ENCODE data around the gene DDI1. TPM values are rescaled to one million over a fixed set of nuclear protein-coding genes. Genes with fewer than 3 reads are reported as not detected.

Gene DDI1
- total RNA-seq, 4 donors from 2014 or later = not detected

DNA sequence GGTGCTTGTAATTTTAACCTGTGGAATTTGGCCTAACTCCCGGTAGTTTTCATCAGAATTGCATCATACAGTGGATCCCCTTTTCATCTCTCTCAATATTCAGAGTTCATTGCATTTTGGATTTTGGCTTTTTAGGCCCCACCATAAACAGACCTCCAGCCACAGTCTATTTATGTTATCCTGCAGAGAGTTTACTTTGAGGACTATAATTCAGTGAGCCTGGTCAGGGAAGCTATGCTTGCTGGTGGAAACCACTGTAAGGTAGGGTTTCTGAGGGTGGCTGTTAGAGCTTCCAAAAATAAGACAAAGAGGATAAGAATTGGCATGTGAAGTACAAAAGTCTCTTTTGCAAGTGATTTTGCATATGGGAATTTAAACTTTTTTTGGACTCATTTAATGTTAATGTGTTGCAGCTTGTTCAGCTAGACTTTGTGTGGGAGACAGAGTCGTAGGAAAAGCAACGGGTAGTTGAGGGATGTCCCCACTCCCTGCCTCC lies 34.8 kb upstream of the DDI1 start:
- no peak for DNase-seq
- peaks cover 0 to 63% (median 0%) of the 10 kb centered on the region in 4 donors for H3K27me3 ChIP-seq
- no peak overlapping the region for H3K4me3 ChIP-seq
- intact Hi-C loops (cut with DNase I) = no loop called here
- H3K4me1 ChIP-seq = peaks cover 0 to 4% (median 0%) of the 10 kb centered on the region in 3 donors
- H3K36me3 ChIP-seq = no peaks in the 10 kb centered on the region
- no peaks in the 10 kb centered on the region for H3K9me3 ChIP-seq
- WGBS, 2 donors = 46 to 69% methylated on average over 3 of the region's 3 CpGs
- TF ChIP-seq POLR2A (IDR thresholded peaks at IDR 0.05) = no peak
- TF ChIP-seq, protein P1, sequence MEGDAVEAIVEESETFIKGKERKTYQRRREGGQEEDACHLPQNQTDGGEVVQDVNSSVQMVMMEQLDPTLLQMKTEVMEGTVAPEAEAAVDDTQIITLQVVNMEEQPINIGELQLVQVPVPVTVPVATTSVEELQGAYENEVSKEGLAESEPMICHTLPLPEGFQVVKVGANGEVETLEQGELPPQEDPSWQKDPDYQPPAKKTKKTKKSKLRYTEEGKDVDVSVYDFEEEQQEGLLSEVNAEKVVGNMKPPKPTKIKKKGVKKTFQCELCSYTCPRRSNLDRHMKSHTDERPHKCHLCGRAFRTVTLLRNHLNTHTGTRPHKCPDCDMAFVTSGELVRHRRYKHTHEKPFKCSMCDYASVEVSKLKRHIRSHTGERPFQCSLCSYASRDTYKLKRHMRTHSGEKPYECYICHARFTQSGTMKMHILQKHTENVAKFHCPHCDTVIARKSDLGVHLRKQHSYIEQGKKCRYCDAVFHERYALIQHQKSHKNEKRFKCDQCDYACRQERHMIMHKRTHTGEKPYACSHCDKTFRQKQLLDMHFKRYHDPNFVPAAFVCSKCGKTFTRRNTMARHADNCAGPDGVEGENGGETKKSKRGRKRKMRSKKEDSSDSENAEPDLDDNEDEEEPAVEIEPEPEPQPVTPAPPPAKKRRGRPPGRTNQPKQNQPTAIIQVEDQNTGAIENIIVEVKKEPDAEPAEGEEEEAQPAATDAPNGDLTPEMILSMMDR (IDR thresholded peaks at IDR 0.05) = no peak
- no peak overlapping the region for H3K27ac ChIP-seq

DNA sequence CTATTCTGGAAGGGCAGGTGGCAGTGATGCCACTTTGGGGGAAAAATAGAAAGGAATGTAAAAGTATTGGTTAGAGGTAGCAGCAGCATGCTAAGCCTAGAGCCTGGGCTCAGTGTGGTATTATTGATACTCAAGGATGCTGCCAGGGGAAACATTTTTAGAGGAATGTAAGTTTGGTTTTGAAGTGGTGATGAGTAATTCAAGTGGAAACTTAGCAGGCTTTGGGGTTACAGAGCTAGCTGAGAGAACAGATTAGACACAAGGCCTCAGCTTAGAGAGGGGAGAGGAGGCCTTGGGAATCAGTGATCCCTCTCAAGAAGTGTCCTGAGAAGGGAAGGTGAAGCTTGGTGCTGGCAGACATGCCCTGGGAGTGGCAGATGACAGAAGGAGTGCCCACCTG lies 32.9 kb upstream of the DDI1 start:
- no peak for TF ChIP-seq POLR2A (IDR thresholded peaks at IDR 0.05)
- TF ChIP-seq, protein P1 (IDR thresholded peaks at IDR 0.05) = no peak
- peaks cover 0 to 68% (median 0%) of the 10 kb centered on the region in 4 donors for H3K27me3 ChIP-seq
- no peak overlapping the region for H3K4me3 ChIP-seq
- no peaks in the 10 kb centered on the region for H3K9me3 ChIP-seq
- DNase-seq = no peak
- no peak overlapping the region for H3K27ac ChIP-seq
- intact Hi-C loops (cut with DNase I) = no loop called here
- H3K4me1 ChIP-seq = peaks cover 0 to 4% (median 0%) of the 10 kb centered on the region in 3 donors
- H3K36me3 ChIP-seq = no peaks in the 10 kb centered on the region

DNA sequence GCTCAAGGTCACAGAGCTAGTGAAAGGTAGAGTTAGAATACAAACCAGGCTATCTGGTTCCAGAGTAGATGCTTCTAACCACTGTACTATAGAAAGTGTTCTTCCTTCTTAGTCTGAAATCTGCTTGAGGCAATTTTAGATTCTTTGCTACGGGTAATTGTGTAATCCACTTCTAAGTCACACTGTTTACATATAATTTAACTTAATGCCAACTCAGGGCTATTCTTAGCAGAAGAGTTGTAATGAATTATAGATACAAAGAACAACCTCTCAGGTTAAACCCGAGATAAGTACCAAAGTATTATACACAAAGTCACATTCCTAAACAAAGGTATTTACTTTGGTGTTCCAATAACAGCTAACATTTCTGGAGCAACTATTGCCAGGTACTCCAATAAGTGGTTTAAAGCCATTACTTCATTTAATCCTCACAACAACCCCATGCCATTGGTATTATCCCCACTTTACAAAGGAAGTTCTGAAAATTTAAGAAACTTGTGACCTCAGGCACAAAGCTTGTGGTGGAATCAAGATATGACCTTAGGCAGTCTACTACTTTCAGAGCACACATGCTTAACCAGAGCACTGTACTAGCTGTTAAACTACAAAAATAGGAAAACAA lies 31.1 kb upstream of the DDI1 start:
- no peak for DNase-seq
- intact Hi-C loops (cut with DNase I) = no loop called here
- Histone ChIP-seq H3K4me3 (no peak overlapping the region), H3K4me1 (peaks cover 0 to 4% (median 0%) of the 10 kb centered on the region in 3 donors), H3K27me3 (peaks cover 0 to 66% (median 0%) of the 10 kb centered on the region in 4 donors), H3K27ac (no peak overlapping the region), H3K36me3 (no peaks in the 10 kb centered on the region), H3K9me3 (no peaks in the 10 kb centered on the region)
- 25 to 32% methylated on average over 2 of the region's 2 CpGs for WGBS, 2 donors
- TF ChIP-seq POLR2A (IDR thresholded peaks at IDR 0.05) = no peak
- TF ChIP-seq, protein P1 (IDR thresholded peaks at IDR 0.05) = no peak

DNA sequence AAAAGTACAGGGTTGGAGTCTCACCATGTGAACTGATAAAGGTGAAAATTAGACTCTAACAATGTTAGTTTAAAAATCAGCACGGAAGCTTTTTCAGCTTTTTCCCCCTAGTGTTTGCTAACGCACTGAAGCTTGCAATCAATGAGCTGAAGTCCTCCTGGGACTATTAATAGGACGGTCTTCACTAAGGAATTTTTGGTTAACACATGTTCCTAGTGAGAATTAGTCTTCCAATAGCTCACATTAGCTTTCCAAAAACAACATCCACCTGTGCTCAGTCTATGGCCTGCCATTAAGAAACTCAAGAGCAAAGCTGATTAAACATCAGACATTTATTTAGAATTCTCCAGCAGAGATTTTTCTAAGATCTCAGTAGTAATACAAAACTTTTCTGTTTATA lies 26.7 kb upstream of the DDI1 start:
- H3K36me3 ChIP-seq = no peaks in the 10 kb centered on the region
- H3K4me3 ChIP-seq = no peak overlapping the region
- TF ChIP-seq, protein P1 (IDR thresholded peaks at IDR 0.05) = no peak
- TF ChIP-seq POLR2A (IDR thresholded peaks at IDR 0.05) = no peak
- DNase-seq = no peak
- H3K27me3 ChIP-seq = peaks cover 0 to 41% (median 0%) of the 10 kb centered on the region in 4 donors
- intact Hi-C loops (cut with DNase I) = no loop called here
- H3K4me1 ChIP-seq = peaks cover 0 to 4% (median 0%) of the 10 kb centered on the region in 3 donors
- WGBS, 2 donors = 58 to 59% methylated on average over 3 of the region's 3 CpGs
- H3K9me3 ChIP-seq = no peaks in the 10 kb centered on the region
- H3K27ac ChIP-seq = no peak overlapping the region

DNA sequence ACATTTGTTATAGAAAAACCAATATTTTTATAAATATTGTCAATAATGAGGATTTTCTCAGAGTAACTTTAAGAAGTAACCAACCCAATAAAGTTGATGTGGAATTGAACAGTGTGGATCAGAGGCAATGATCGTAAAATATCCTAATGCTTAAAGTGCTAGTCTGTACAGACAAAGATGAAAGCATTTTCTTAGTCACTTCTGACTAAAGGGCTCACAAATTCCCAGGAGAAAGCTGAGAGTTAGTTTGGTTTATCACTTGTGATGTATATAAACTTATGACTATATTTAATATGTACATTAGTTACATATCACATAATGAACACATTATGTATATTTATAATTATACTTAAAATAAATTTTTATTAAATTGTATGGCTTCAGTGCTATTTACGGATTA lies 25.4 kb upstream of the DDI1 start:
- H3K4me3 ChIP-seq = no peak overlapping the region
- no peak for DNase-seq
- no peak overlapping the region for H3K27ac ChIP-seq
- WGBS, 2 donors = 77 to 79% methylated on average over 2 of the region's 2 CpGs
- H3K9me3 ChIP-seq = no peaks in the 10 kb centered on the region
- no peaks in the 10 kb centered on the region for H3K4me1 ChIP-seq
- TF ChIP-seq, protein P1 (IDR thresholded peaks at IDR 0.05) = no peak
- no peak for TF ChIP-seq POLR2A (IDR thresholded peaks at IDR 0.05)
- intact Hi-C loops (cut with DNase I) = no loop called here
- peaks cover 0 to 41% (median 0%) of the 10 kb centered on the region in 4 donors for H3K27me3 ChIP-seq
- H3K36me3 ChIP-seq = no peaks in the 10 kb centered on the region
